Keratinocyte (primary cell): ENCODE measurements around the gene NOL12. TPM values are rescaled to one million over a fixed set of nuclear protein-coding genes. Genes with fewer than 3 reads are reported as not detected.

ENCODE experiments used
- DNase-seq: peaks from one replicate; pipeline ENCODE4 v3.0.0-alpha.2; 2011; ENCODE audit warnings: low read depth, missing footprints, low spot score
- FAIRE-seq: peaks from 2 replicates; lab custom pipeline; 2011; peaks lifted over from hg19 to GRCh38; lab: Jason Lieb, UNC
- H2AFZ ChIP-seq: 2 replicates; pipeline ENCODE4 v1.6.0; 2012; ENCODE audit warnings: low read length, control low read depth, inconsistent platforms; ENCODE audit not compliant: control insufficient read depth
- H3K27ac ChIP-seq: 2 replicates; pipeline ENCODE4 v1.5.1; 2011; ENCODE audit warnings: low read length; ENCODE audit not compliant: control insufficient read depth, insufficient read depth
- H3K27me3 ChIP-seq: 3 replicates; pipeline ENCODE4 v1.6.0; 2011; ENCODE audit warnings: low read length; ENCODE audit not compliant: control insufficient read depth, insufficient read depth; ENCODE audit errors: extremely low read depth
- H3K36me3 ChIP-seq, 2 experiments: 2 replicates in 1 of 2; 3 replicates in 1 of 2; pipeline ENCODE4 v1.5.1; 2011; ENCODE audit warnings: low read length in 2 of 2, mild to moderate bottlenecking in 1 of 2; ENCODE audit not compliant: control insufficient read depth in 2 of 2, insufficient read depth in 2 of 2; ENCODE audit errors: extremely low read depth in 1 of 2
- H3K4me1 ChIP-seq: 3 replicates; pipeline ENCODE4 v1.5.1; 2011; ENCODE audit warnings: low read length; ENCODE audit not compliant: control insufficient read depth, insufficient read depth; ENCODE audit errors: extremely low read depth
- H3K4me2 ChIP-seq: 3 replicates; pipeline ENCODE4 v1.6.0; 2011; ENCODE audit warnings: low read depth, low read length; ENCODE audit not compliant: control insufficient read depth, insufficient read depth; ENCODE audit errors: extremely low read depth
- H3K4me3 ChIP-seq, 3 experiments: fragments of 200-600 bp in 1 of 3; sonication (generic) in 1 of 3; 2 replicates in 2 of 3; 3 replicates in 1 of 3; pipeline ENCODE4 v1.5.1; 2011 to 2016; ENCODE audit warnings: low read length in 3 of 3, mild to moderate bottlenecking in 3 of 3, control low read depth in 2 of 3, inconsistent platforms in 1 of 3, low read depth in 1 of 3, mixed read lengths in 1 of 3, mixed run types in 1 of 3, moderate library complexity in 1 of 3; ENCODE audit not compliant: control insufficient read depth in 2 of 3, insufficient read depth in 2 of 3; ENCODE audit errors: extremely low read depth in 1 of 3
- H3K79me2 ChIP-seq: 2 replicates; pipeline ENCODE4 v1.6.0; 2012; ENCODE audit warnings: low read length; ENCODE audit not compliant: control insufficient read depth, insufficient read depth
- H3K9ac ChIP-seq: 3 replicates; pipeline ENCODE4 v1.6.0; 2011; ENCODE audit warnings: low read length; ENCODE audit not compliant: control insufficient read depth, insufficient read depth; ENCODE audit errors: extremely low read depth
- H3K9me1 ChIP-seq: 3 replicates; pipeline ENCODE4 v1.6.0; 2011; ENCODE audit warnings: low read length; ENCODE audit not compliant: control insufficient read depth, insufficient read depth; ENCODE audit errors: extremely low read depth
- H3K9me3 ChIP-seq: 2 replicates; pipeline ENCODE4 v1.5.1; 2012; ENCODE audit warnings: low read depth, low read length; ENCODE audit not compliant: control insufficient read depth
- H4K20me1 ChIP-seq: 3 replicates; pipeline ENCODE4 v1.6.0; 2011; ENCODE audit warnings: low read length; ENCODE audit not compliant: control insufficient read depth, insufficient read depth; ENCODE audit errors: extremely low read depth
- EZH2 ChIP-seq: IDR thresholded peaks from one replicate; pipeline ENCODE4 v1.6.1; 2012; ENCODE audit warnings: inconsistent platforms, mild to moderate bottlenecking, low read length, moderate library complexity
- dilution Hi-C: fragments of 300-500 bp; cut with MboI; formaldehyde crosslinking; loops from one replicate; pipeline ENCODE4 v1.7.0; 2020; ENCODE audit warnings: low sequenced_read_pairs; ENCODE audit not compliant: extremely low pct_ligation_motif_present
- polyA minus RNA-seq, 3 experiments: library from RNA; depleted of rRNA, polyadenylated mRNA; stranded (reverse); fragments of >200 nt; gene quantifications; 1 replicate in 1 of 3; 2 replicates in 1 of 3; 3 replicates in 1 of 3; pipeline ENCODE4 v1.2.3, GENCODE V29; 2011
- polyA plus RNA-seq, 5 experiments: library from polyadenylated mRNA; depleted of rRNA in 3 of 5; stranded (reverse) in 3 of 5; stranded (forward) in 1 of 5; unstranded in 1 of 5; fragments of >200 nt; gene quantifications; 1 replicate in 1 of 5; 2 replicates in 3 of 5; 3 replicates in 1 of 5; pipeline versions ENCODE4 v1.2.1 to v1.2.3, GENCODE V29; 2011 to 2012; ENCODE audit warnings: missing spikeins in 2 of 5, low read depth in 1 of 5, low replicate concordance in 1 of 5
- TF ChIP-seq, protein P1 (sequence below), 3 experiments: IDR thresholded peaks in 1 of 3; conservative IDR thresholded peaks in 1 of 3; optimal IDR thresholded peaks in 1 of 3; 2 replicates in 2 of 3; 3 replicates in 1 of 3; pipeline versions ENCODE3 to v1.5.1; 2011; ENCODE audit warnings: low read length in 3 of 3, mild to moderate bottlenecking in 3 of 3, moderate library complexity in 2 of 3, control low read depth in 1 of 3, inconsistent platforms in 1 of 3; ENCODE audit not compliant: insufficient read depth in 2 of 3; ENCODE audit errors: extremely low read depth in 1 of 3

Gene NOL12, protein sequence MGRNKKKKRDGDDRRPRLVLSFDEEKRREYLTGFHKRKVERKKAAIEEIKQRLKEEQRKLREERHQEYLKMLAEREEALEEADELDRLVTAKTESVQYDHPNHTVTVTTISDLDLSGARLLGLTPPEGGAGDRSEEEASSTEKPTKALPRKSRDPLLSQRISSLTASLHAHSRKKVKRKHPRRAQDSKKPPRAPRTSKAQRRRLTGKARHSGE
- polyA plus RNA-seq (22.1 to 23.8 TPM (median 22.1 TPM) in 3 replicates), polyA minus RNA-seq (7.2 to 17.4 TPM (median 8.1 TPM) in 3 replicates)
- polyA plus RNA-seq (2011; ENCODE audit: low read depth), result 6.3 TPM
- 10.5 and 18.7 TPM in 2 replicates for polyA plus RNA-seq (2011; cell fraction: cytosol; rRNA removed)
- polyA plus RNA-seq (2011; cell fraction: nucleus; rRNA removed), result 29.4 and 31.4 TPM in 2 replicates
- polyA plus RNA-seq (2012; ENCODE audit: low replicate concordance), result 15.8 and 26.6 TPM in 2 replicates
- 16.7 TPM for polyA minus RNA-seq (2011; cell fraction: cytosol; rRNA and poly(A)+ RNA removed)
- polyA minus RNA-seq (2011; cell fraction: nucleus; rRNA and poly(A)+ RNA removed), result 4.9 and 7.0 TPM in 2 replicates

GRCh38 chr22:37686002-37686982, at the start of gene NOL12:
NOL12 (plus strand) TSS chr22:37686343; CDS start chr22:37686393, 50 bp downstream.
- peaks cover 2% of the 10 kb centered on the region for H3K9me1 ChIP-seq
- H3K27ac ChIP-seq, result peak within 1 kb of the TSS; percentile 92
- dilution Hi-C loops, result no loop called here
- H3K4me2 ChIP-seq, result peak within 1 kb of the TSS; percentile 100
- peak within 1 kb of the TSS; percentile 81 to 100 (median 99) for H3K4me3 ChIP-seq
- H3K36me3 ChIP-seq, result peaks cover 2 to 12% of the 10 kb centered on the region in 2 experiments
- DNase-seq (no peak), FAIRE-seq (no peak)
- no peaks in the 10 kb centered on the region for H3K27me3 ChIP-seq
- peaks cover 3% of the 10 kb centered on the region for H4K20me1 ChIP-seq
- H3K9me3 ChIP-seq, result no peaks in the 10 kb centered on the region
- H3K9ac ChIP-seq, result peak within 1 kb of the TSS; percentile 95
- peaks cover 11% of the 10 kb centered on the region for H3K79me2 ChIP-seq
- peaks cover 48% of the 10 kb centered on the region for H3K4me1 ChIP-seq
- no peak for TF ChIP-seq EZH2
- TF ChIP-seq, protein P1, sequence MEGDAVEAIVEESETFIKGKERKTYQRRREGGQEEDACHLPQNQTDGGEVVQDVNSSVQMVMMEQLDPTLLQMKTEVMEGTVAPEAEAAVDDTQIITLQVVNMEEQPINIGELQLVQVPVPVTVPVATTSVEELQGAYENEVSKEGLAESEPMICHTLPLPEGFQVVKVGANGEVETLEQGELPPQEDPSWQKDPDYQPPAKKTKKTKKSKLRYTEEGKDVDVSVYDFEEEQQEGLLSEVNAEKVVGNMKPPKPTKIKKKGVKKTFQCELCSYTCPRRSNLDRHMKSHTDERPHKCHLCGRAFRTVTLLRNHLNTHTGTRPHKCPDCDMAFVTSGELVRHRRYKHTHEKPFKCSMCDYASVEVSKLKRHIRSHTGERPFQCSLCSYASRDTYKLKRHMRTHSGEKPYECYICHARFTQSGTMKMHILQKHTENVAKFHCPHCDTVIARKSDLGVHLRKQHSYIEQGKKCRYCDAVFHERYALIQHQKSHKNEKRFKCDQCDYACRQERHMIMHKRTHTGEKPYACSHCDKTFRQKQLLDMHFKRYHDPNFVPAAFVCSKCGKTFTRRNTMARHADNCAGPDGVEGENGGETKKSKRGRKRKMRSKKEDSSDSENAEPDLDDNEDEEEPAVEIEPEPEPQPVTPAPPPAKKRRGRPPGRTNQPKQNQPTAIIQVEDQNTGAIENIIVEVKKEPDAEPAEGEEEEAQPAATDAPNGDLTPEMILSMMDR (optimal IDR thresholded peaks at IDR 0.05 in 1 of 3, IDR thresholded peaks at IDR 0.05 in 1 of 3, conservative IDR thresholded peaks at IDR 0.05 in 1 of 3; ENCODE audit: extremely low read depth in 1 of 3, insufficient read depth in 2 of 3, low read length in 3 of 3), result no peak
- peak within 1 kb of the TSS; percentile 93 for H2AFZ ChIP-seq

DNA sequence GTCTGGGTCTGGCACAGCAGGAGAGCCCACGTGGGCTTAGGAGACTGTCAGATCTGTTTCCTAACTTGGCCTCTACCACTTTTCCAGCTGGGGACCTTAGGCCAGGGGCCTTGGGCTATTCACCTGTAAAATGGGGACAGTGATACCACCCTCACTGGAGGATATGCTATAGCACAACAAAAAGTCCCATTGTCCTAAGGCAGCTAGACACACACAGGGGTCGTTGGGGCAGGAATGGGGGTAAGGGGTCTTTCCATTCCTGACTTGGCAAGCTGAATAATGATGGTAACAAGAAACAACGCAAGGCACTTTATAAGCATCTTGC, 49.2 kb upstream of the NOL12 start:
- dilution Hi-C loops, result no loop called here
- peaks cover 31% of the 10 kb centered on the region for H3K4me1 ChIP-seq
- no peak overlapping the region for H3K4me3 ChIP-seq
- H2AFZ ChIP-seq, result no peak overlapping the region
- H3K27ac ChIP-seq, result no peak overlapping the region
- no peak overlapping the region for H3K4me2 ChIP-seq
- no peaks in the 10 kb centered on the region for H3K27me3 ChIP-seq
- FAIRE-seq (no peak), DNase-seq (no peak)
- no peaks in the 10 kb centered on the region for H3K9me1 ChIP-seq
- TF ChIP-seq, protein P1 (optimal IDR thresholded peaks at IDR 0.05 in 1 of 3, IDR thresholded peaks at IDR 0.05 in 1 of 3, conservative IDR thresholded peaks at IDR 0.05 in 1 of 3; ENCODE audit: extremely low read depth in 1 of 3, insufficient read depth in 2 of 3, low read length in 3 of 3), result no peak
- no peak for TF ChIP-seq EZH2
- peaks cover 13% of the 10 kb centered on the region for H3K79me2 ChIP-seq
- H3K9ac ChIP-seq, result no peak overlapping the region
- no peaks in the 10 kb centered on the region for H3K9me3 ChIP-seq
- peaks cover 5 to 9% of the 10 kb centered on the region in 2 experiments for H3K36me3 ChIP-seq
- H4K20me1 ChIP-seq, result peaks cover 4% of the 10 kb centered on the region
